ENCODE measurements around the gene TEX9. TPM values are rescaled to one million over a fixed set of nuclear protein-coding genes. Genes with fewer than 3 reads are reported as not detected.

TEX9 gene
- polyA plus RNA-seq, 3 donors = 0.03 to 0.46 TPM; not detected in 1

DNA sequence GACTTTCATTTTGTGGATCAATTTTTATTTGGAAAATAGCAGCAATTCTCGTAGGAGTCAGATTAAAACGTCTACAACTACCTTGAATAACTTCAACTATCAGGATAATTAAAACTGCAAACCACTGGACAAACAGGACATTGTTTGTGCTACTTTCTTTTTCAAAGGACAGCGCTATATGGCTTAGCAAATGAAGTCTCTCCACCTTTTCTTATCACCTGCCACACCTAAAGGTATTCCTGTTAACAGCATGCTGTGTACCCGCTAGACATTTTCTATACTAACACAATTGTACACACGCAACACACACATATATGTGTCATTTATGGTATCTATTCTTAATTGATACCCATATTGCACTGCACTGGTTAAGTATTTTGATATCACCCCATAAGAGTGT, 80.5 kb downstream of the TEX9 start:
- 94% methylated on average over 3 of the region's 5 CpGs for WGBS (ENCODE audit: insufficient coverage)
- H3K9me3 Mint-ChIP-seq = peaks cover 0 to 2% (median 0%) of the 10 kb centered on the region in 7 donors

GRCh38 chr15:56454836-56455235, 89.6 kb downstream of the TEX9 start:
- Mint-ChIP-seq H3K4me1 (no peaks in the 10 kb centered on the region), H3K36me3 (no peaks in the 10 kb centered on the region), H3K9me3 (no peaks in the 10 kb centered on the region), H3K27me3 (ENCODE audit: low read depth in 3 of 3) (peaks cover 0 to 2% (median 0%) of the 10 kb centered on the region in 3 donors), H3K27ac (no peak overlapping the region), H3K4me3 (no peak overlapping the region)
- no peaks in the 10 kb centered on the region for H3K9me3 ChIP-seq (replicated peaks in 1 of 2; ENCODE audit: control insufficient read depth in 1 of 2, insufficient read depth in 1 of 2, low read length in 2 of 2)
- no peak for DNase-seq
- H3K27me3 ChIP-seq (ENCODE audit: control insufficient read depth in 2 of 2, insufficient read depth in 2 of 2, low read length in 2 of 2) = no peaks in the 10 kb centered on the region
- H3K4me1 ChIP-seq (ENCODE audit: control insufficient read depth in 1 of 2, insufficient read depth in 2 of 2, low read length in 2 of 2) = no peaks in the 10 kb centered on the region
- intact Hi-C loops (cut with micrococcal nuclease) = no loop called here
- H3K79me2 ChIP-seq (ENCODE audit: insufficient read depth, low read length) = no peaks in the 10 kb centered on the region
- no peak overlapping the region for H2AFZ ChIP-seq (ENCODE audit: insufficient read depth, low read depth, low read length, poor library complexity, severe bottlenecking)
- no peak overlapping the region for H3K4me2 ChIP-seq (replicated peaks; ENCODE audit: extremely low read depth, low read length, poor library complexity, severe bottlenecking)
- TF ChIP-seq CTCF (IDR thresholded peaks at IDR 0.05) = no peak
- WGBS (ENCODE audit: insufficient coverage) = 67% methylated on average over 1 of the region's 1 CpG
- H3K27ac ChIP-seq (ENCODE audit: low read depth in 1 of 2, low read length in 2 of 2) = no peak overlapping the region
- no peaks in the 10 kb centered on the region for H4K20me1 ChIP-seq (ENCODE audit: insufficient read depth, low read length)
- H3K4me3 ChIP-seq (replicated peaks in 1 of 3; ENCODE audit: low read depth in 2 of 3, low read length in 3 of 3) = no peak overlapping the region
- H3K36me3 ChIP-seq (replicated peaks in 1 of 2; ENCODE audit: control insufficient read depth in 1 of 2, insufficient read depth in 2 of 2, low read length in 2 of 2) = no peaks in the 10 kb centered on the region
- H3K9ac ChIP-seq (ENCODE audit: insufficient read depth, low read length, poor library complexity, severe bottlenecking) = no peak overlapping the region

More for the DNA sequence above, 80.5 kb downstream of the TEX9 start:
- Histone ChIP-seq H3K9me3 (replicated peaks in 1 of 2; ENCODE audit: control insufficient read depth in 1 of 2, insufficient read depth in 1 of 2, low read length in 2 of 2) (no peaks in the 10 kb centered on the region), H3K79me2 (ENCODE audit: insufficient read depth, low read length) (no peaks in the 10 kb centered on the region), H3K27ac (ENCODE audit: low read depth in 1 of 2, low read length in 2 of 2) (no peak overlapping the region), H4K20me1 (ENCODE audit: insufficient read depth, low read length) (no peaks in the 10 kb centered on the region), H3K36me3 (replicated peaks in 1 of 2; ENCODE audit: control insufficient read depth in 1 of 2, insufficient read depth in 2 of 2, low read length in 2 of 2) (no peaks in the 10 kb centered on the region), H3K4me1 (ENCODE audit: control insufficient read depth in 1 of 2, insufficient read depth in 2 of 2, low read length in 2 of 2) (no peaks in the 10 kb centered on the region), H3K27me3 (ENCODE audit: control insufficient read depth in 2 of 2, insufficient read depth in 2 of 2, low read length in 2 of 2) (no peaks in the 10 kb centered on the region), H2AFZ (ENCODE audit: insufficient read depth, low read depth, low read length, poor library complexity, severe bottlenecking) (no peak overlapping the region), H3K9ac (ENCODE audit: insufficient read depth, low read length, poor library complexity, severe bottlenecking) (no peak overlapping the region), H3K4me2 (replicated peaks; ENCODE audit: extremely low read depth, low read length, poor library complexity, severe bottlenecking) (no peak overlapping the region), H3K4me3 (replicated peaks in 1 of 3; ENCODE audit: low read depth in 2 of 3, low read length in 3 of 3) (no peak overlapping the region)
- peaks cover 6 to 16% of the 10 kb centered on the region in 2 donors for H3K36me3 Mint-ChIP-seq
- no peak for TF ChIP-seq CTCF (IDR thresholded peaks at IDR 0.05)
- no peaks in the 10 kb centered on the region for H3K4me1 Mint-ChIP-seq
- H3K4me3 Mint-ChIP-seq = no peak overlapping the region
- H3K27ac Mint-ChIP-seq = no peak overlapping the region
- H3K27me3 Mint-ChIP-seq (ENCODE audit: low read depth in 3 of 3) = no peaks in the 10 kb centered on the region
- intact Hi-C loops (cut with micrococcal nuclease) = no loop called here
- no peak for DNase-seq
